ENCODE data around the gene GPR135. TPM values are rescaled to one million over a fixed set of nuclear protein-coding genes. Genes with fewer than 3 reads are reported as not detected.

GPR135 gene
- total RNA-seq, 4 donors from 2014 or later, result 4.4 to 12.6 (median 6.7) TPM

GRCh38 chr14:59509101-59509500 lies 43.9 kb upstream of the GPR135 start:
- no peak overlapping the region for H3K27ac ChIP-seq
- no peak for ATAC-seq
- TF ChIP-seq EP300 (IDR thresholded peaks at IDR 0.05), result no peak
- TF ChIP-seq POLR2AphosphoS5 (IDR thresholded peaks at IDR 0.05), result no peak
- no peak for TF ChIP-seq CTCF (IDR thresholded peaks at IDR 0.05)
- no peaks in the 10 kb centered on the region for H3K9me3 ChIP-seq
- no peaks in the 10 kb centered on the region for H3K4me1 ChIP-seq
- no peak overlapping the region for H3K4me3 ChIP-seq
- H3K27me3 ChIP-seq, result no peaks in the 10 kb centered on the region
- 61 to 71% methylated on average over 3 of the region's 3 CpGs for WGBS, 2 donors (ENCODE audit: low coverage in 1 of 2)
- peaks cover 0 to 11% of the 10 kb centered on the region in 2 donors for H3K36me3 ChIP-seq

GRCh38 chr14:59507752-59508103 lies 42.5 kb upstream of the GPR135 start:
- no peaks in the 10 kb centered on the region for H3K9me3 ChIP-seq
- H3K27ac ChIP-seq, result no peak overlapping the region
- H3K36me3 ChIP-seq, result peaks cover 0 to 20% of the 10 kb centered on the region in 2 donors
- no peak overlapping the region for H3K4me3 ChIP-seq
- 100% methylated on average over 1 of the region's 3 CpGs for WGBS, 2 donors (ENCODE audit: low coverage in 1 of 2)
- TF ChIP-seq EP300 (IDR thresholded peaks at IDR 0.05), result no peak
- no peak for TF ChIP-seq CTCF (IDR thresholded peaks at IDR 0.05)
- no peak for TF ChIP-seq POLR2AphosphoS5 (IDR thresholded peaks at IDR 0.05)
- no peak for TF ChIP-seq POLR2A (IDR thresholded peaks at IDR 0.05)
- no peak for ATAC-seq
- H3K27me3 ChIP-seq, result no peaks in the 10 kb centered on the region
- no peaks in the 10 kb centered on the region for H3K4me1 ChIP-seq

GRCh38 chr14:59507063-59507751 lies 42.0 kb upstream of the GPR135 start:
- no peaks in the 10 kb centered on the region for H3K4me1 ChIP-seq
- H3K4me3 ChIP-seq, result no peak overlapping the region
- no peak for ATAC-seq
- no peaks in the 10 kb centered on the region for H3K9me3 ChIP-seq
- H3K27ac ChIP-seq, result no peak overlapping the region
- peaks cover 0 to 20% of the 10 kb centered on the region in 2 donors for H3K36me3 ChIP-seq
- TF ChIP-seq CTCF (IDR thresholded peaks at IDR 0.05), result peak; percentile 11 to 68 (median 38)
- no peak for TF ChIP-seq EP300 (IDR thresholded peaks at IDR 0.05)
- no peaks in the 10 kb centered on the region for H3K27me3 ChIP-seq

DNA sequence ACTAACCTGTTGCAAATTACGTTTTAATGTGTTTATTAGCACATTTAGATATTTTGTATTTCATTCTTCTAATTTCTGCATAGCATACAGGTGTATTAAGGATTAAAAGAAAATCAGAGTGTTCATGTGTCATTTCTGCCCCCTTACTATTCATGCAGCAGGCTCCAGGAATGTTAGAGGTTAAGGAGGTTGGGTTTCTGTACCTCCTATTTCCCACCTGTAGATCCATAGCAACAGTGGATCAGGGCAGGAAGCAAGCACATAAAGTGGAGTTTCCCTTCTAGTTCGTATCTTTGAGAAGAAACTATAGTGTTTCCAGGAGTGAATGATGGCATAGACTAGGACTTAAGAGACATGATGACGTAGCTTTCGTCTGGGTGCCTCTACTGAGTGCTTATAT lies 38.1 kb upstream of the GPR135 start:
- WGBS, 2 donors (ENCODE audit: low coverage in 1 of 2), result 59 to 75% methylated on average over 4 of the region's 4 CpGs
- H3K27me3 ChIP-seq, result no peaks in the 10 kb centered on the region
- H3K9me3 ChIP-seq, result no peaks in the 10 kb centered on the region

More for the DNA sequence above, 38.1 kb upstream of the GPR135 start:
- ATAC-seq, result no peak
- Histone ChIP-seq H3K4me3 (no peak overlapping the region), H3K36me3 (peaks cover 0 to 44% of the 10 kb centered on the region in 2 donors), H3K4me1 (peaks cover 0 to 10% (median 0%) of the 10 kb centered on the region in 3 donors), H3K27ac (no peak overlapping the region)
- TF ChIP-seq POLR2A (IDR thresholded peaks at IDR 0.05) (no peak), EP300 (IDR thresholded peaks at IDR 0.05) (no peak), POLR2AphosphoS5 (IDR thresholded peaks at IDR 0.05) (no peak), CTCF (IDR thresholded peaks at IDR 0.05) (no peak)

Data from gastroesophageal sphincter (tissue), 4 donors.